Posterior vena cava (tissue), 2 donors: ENCODE data around the gene PUS3. TPM values are rescaled to one million over a fixed set of nuclear protein-coding genes. Genes with fewer than 3 reads are reported as not detected.
A peak's percentile ranks its signal among the peaks of the same experiment; 100 is the strongest.
"Not testable (repeated sequence)": the region's sequence is repeated elsewhere in the genome, so short reads cannot be mapped to it uniquely, and the experiment has no call there.

Experiments used
- DNase-seq: peaks from one replicate; pipeline ENCODE4 v3.0.0-alpha.2; 2020; ENCODE audit warnings: low spot score
- intact Hi-C, 2 donors: fragments of 100-400 bp; cut with DNase I; formaldehyde crosslinking; loops; one replicate each; pipeline versions ENCODE4 v1.14.1 to v1.14.2; 2022 to 2023
- total RNA-seq, 2 donors: library from RNA; stranded (reverse); fragmentation: NEBNext Ultra II Directional; extraction: Animal tissue kit (Norgen Biotek cat#: 25700); gene quantifications; one replicate each; pipeline ENCODE4 v1.2.1, GENCODE V29; 2021
- donor health status: DM: yes; HTN: yes; CAD: no.
- donor health status: DM: yes; HTN: yes; CAD: no.

Gene PUS3
- total RNA-seq, 2 donors from 2014 or later: 7.1 to 9.1 TPM

DNA sequence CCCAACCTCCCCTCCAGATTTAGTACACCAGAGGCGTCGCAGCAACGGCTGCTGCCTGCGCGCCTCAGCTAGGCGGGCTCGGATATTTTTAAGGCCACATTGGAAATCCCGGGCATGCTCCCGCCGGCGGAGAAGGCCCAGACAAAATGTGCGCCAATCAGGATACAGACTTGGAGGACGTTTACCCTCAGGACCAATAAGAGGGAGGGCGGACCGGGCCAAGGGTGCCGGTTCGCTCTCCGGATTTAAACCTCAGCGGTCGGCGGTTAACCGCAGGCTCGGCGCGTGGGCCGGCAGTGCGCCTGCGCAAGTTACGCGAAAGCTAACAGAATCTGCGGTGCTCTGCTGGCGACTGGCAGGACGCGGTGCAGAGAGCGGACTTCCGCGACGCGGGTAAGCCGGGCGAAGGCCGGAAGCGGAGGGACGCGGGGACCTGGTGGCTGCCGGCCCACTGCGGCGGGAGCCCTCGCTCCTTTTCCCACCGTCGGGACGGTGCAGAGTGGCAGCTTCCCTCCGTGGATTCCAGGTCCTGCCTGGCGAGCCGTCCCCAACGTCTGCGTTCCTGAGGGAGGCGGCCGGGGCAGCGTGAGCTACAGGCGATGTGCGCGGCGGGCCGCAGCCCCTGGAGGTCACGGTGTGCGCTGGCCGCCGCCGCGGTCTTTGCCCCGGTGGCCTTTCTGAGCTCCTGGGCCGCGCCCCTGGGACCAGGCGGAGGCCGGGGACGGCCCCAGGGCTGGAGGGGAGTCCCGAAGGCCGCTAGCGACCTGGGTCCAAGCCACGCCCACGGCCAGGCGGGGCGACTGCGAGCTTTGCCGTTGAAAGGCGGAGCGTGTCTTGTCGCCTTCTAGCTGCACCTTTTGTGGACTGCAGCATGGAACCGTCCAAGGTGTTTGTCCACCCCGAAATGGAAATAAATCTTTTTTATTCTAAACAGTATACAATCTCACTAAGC is 15.4 kb downstream of the PUS3 start, which contains the start of gene HYLS1:
Gene HYLS1 (plus strand): TSS at position 296 of the 952 bp plus-strand sequence. CDS start 11,701 bp downstream, outside the sequence.
- DNase-seq: peak; percentile 98
- intact Hi-C loops: no loop called here

DNA sequence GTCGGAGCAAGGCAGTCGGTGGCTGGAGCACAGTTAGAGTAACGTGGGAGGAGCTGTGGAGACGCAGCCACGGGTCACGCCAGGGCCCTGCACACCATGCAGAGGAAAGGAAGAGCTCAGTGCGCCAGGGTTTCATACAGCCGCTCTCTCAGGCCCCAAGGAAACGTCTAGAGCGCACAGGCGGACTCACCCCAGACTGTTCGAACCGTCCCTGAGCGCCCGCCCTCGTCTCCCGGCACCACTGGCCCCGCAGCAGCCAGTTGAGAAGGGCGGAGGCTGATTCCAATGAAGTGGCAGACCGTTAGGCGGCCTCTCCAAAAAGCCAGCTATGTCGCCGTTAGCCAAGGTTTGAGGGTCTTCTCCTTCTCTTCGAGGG is 16.0 kb downstream of the PUS3 start:
- intact Hi-C loops: no loop called here

DNA sequence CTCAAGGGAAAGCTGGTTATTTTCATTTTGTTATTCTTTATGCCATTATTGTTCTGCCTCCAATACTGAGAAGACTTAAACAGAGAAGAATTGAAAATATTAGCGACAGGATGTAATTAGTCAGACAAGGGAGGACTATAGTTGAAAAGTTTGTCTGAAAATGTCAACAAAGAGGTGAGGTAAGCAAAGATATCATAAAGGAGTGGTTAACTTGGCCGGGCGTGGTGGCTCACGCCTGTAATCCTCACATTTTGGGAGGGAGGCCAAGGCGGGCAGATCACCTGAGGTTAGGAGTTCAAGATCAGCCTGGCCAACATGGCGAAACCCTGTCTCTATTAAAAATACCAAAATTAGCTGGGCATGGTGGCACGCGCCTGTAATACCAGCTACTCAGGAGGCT is 19.6 kb downstream of the PUS3 start:
- intact Hi-C loops: no loop called here
- DNase-seq: no peak

More for the DNA sequence above, 16.0 kb downstream of the PUS3 start:
- peak; percentile 87 for DNase-seq

DNA sequence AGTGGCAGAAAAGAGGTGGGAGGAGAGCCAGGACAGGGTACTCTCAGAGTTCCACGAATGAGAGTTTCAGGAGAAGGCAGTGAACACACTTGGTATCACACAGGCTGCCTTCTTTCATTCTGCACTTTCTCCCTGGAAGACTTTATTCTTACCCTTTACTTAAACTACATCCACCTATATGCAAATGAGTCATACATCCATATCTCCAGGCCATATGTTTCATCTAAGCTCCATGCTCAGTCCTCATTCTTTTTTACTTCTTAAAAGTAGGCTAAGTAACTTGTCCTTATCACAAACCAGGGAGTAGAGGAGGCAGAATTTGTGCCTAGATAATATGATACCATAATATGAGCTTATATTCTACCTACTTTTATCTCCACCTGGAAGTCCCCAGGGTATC is 21.7 kb downstream of the PUS3 start:
- no peak for DNase-seq
- intact Hi-C loops: no loop called here

DNA sequence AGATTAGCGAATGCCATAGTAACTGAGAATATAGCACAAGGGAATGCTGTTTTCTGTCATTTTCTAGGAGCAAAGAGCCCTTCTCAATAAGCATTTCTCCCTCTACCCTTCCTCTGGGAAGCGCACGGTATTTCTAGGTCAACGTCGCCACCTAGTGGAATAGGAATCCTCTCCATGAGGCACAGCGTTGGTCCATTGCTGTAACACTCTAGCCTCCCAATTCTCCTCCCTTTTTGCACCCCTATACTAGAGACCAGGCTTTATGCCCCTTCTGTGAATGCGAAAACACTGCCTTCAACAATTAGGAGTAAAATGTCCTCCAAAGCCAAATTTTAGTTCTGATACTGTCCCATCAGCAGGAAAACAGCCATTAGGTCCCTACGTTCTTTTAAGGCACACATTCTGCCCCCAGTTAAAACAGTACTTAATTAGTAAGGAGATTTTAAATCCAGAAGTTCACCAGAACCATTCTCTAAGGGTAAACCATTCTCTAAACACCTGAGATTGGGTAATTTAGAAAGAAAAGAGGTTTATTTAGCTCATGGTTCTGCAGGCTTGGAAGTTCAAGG is 28.4 kb downstream of the PUS3 start:
- intact Hi-C loops: loop anchor here in 1 of 2 donors (10.0 kb wide), 1 partner anchor 250 kb away; the partner anchor contains the start of gene CHEK1

DNA sequence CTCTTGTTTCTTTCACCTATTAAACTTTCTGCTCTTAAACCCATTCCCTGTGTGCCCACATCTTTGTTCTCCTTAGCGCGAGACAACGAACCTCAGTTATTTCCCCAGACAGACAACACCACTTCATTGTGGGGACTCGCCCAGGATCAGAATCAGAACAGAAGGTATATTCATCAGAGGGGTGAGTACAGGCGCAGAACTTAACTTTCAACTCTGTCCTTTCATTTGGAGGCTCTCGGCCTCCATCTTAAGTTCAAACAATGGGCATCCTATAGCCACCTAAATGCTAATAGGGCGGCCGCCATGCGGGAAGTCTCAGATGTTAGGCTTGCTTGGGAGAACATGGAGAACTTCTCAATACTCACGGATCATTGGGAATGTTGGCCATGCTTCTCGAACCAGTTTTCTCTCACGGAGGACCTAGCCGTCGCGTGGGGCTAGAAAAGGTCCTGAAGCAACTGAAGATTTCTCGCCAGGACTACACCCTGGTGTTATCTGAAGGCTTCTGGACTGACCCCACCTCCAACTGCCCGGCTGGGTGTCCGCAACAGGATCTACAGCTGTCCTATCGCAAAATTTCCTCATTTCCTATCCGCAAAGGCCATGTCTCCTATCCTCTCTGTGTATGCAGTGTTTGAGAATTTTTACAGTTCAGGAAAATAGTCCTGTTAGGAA is 29.0 kb downstream of the PUS3 start:
- intact Hi-C loops: loop anchor here in 1 of 2 donors (10.0 kb wide), 1 partner anchor 249 kb away; the partner anchor contains the start of gene CHEK1
- no peak for DNase-seq

More for the DNA sequence above, 28.4 kb downstream of the PUS3 start:
- no peak for DNase-seq

DNA sequence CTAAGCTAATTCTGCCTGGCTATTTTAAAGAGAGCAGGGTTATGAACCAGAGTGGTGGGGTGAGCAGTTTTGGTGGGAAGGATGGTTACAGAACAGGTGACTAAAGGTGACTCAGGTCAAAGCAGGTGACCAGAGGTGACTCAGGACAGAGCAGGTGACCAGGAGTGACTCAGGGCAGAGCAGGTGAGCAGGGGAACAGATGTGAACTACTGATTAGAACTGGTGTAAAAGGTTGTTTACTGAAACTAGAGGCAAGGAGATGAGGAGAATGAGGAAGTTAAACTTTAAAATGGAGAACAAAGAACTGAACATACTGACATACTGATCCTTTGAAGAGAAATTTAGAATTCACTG is 30.9 kb downstream of the PUS3 start:
- intact Hi-C loops: loop anchor here in 1 of 2 donors (10.0 kb wide), 1 partner anchor 247 kb away; the partner anchor contains the start of gene CHEK1
- no peak for DNase-seq

DNA sequence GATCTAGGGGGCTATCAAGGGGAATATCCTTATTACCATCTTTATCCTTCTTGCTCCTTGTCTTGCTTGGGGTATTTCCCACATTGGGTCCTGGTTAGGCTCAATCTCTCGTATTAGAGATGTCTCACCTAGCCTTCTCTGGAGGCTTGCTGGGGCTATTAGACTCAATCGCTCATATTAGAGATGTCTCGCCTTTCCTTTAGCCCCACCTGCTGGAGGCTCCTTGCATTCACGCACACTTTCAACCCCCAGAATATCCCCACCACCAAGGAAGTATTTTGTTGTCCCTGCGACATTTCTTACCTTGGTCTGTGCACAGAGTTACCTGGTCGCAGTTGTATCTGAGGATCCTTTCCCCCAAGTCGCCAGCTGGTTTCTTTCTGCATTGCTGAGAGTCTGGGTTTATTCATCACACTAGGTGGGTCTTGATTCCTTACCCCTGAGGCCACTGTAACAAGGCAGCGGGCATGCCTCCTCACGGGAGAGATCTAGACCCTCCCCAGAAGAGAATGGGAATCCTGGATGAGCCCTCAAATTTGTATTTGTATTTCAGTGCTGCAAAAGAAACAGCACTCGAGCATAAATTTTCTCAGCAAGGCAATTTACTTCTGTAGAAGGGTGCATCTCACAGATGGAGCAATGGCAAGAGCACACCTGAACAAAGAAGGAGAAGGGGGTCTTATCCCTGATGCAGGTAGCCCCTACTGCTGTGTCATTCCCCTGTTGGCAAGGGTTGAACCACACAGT is 31.4 kb downstream of the PUS3 start:
- intact Hi-C loops: loop anchor here in 1 of 2 donors (10.0 kb wide), 1 partner anchor 247 kb away; the partner anchor contains the start of gene CHEK1
- DNase-seq: no peak

DNA sequence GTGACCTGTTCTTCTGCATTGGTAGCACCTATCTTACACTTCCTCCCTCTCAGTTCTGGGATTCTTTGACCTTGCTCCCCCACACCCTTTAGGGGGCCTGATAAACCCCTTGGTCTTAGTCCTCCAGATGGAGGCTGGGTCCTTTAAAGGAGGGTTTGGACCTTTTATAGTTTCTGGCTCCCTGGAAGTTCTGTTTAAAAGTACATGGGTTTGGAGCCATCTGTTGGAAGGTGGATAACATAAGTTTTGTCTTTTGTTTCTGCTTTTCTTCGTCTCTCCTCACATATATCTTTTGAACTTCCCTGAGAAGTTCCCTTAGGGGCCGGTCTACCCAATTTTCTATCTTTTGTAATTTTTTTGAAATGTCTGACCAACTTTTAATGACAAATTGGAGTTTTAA is 33.5 kb downstream of the PUS3 start:
- intact Hi-C loops: no loop called here
- no peak for DNase-seq

DNA sequence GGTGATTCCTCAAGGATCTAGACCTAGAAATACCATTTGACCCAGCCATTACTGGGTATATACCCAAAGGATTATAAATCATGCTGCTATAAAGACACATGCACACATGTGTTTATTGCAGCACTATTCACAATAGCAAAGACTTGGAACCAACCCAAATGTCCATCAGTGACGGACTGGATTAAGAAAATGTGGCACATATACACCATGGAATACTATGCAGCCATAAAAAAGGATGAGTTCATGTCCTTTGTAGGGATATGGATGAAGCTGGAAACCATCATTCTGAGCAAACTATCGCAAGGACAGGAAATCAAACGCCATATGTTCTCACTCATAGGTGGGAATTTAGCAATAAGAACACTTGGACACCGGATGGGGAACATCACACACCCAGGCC is 37.7 kb downstream of the PUS3 start:
- intact Hi-C loops, DNase-seq: not testable (repeated sequence)

DNA sequence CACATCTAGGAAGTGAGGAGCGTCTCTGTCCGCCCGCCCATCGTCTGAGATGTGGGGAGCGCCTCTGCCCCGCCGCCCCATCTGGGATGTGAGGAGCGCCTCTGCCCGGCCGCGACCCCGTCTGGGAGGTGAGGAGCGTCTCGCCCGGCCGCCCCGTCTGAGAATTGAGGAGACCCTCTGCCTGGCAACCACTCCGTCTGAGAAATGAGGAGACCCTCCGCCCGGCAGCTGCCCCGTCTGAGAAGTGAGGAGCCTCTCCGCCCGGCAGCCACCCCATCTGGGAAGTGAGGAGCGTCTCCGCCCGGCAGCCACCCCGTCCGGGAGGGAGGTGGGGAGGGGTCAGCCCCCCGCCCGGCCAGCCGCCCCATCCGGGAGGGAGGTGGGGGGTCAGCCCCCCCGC is 40.2 kb downstream of the PUS3 start:
- DNase-seq, intact Hi-C loops: not testable (repeated sequence)

DNA sequence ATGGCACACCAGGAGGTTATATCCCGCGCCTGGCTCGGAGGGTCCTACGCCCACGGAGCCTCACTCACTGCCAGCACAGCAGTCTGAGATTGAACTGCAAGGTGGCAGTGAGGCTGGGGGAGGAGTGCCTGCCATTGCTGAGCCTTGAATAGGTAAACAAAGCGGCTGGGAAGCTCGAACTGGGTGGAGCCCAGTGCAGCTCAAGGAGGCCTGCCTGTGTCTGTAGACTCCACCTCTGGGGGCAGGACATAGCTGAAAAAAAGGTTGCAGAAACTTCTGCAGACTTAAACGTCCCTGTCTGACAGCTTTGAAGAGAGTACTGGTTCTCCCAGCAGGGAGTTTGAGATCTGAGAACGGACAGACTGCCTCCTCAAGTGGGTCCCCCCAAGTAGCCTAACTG is 45.3 kb downstream of the PUS3 start:
- DNase-seq, intact Hi-C loops: not testable (repeated sequence)

DNA sequence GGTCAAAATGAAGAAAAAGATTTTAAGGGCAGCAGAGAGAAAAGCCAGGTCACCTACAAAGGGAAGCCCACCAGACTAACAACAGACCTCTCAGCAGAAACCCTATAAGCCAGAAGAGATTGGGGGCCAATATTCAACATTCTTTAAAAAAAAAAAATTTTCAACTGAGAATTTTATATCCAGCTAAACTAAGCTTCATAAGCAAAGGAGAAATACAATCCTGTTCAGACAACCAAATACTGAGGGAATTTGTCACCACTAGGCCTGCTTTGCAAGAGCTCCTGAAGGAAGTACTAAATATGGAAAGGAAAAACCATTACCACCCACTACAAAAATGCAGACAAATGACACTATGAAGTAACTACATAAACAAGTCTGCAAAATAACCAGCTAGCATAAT is 56.8 kb downstream of the PUS3 start:
- intact Hi-C loops: no loop called here
- DNase-seq: no peak

Other genes with a start within 250 kb of the PUS3 start
- not detected for gene ACRV1, start 222.4 kb downstream of the PUS3 start, total RNA-seq
- not detected for gene PATE1, start 156.9 kb downstream of the PUS3 start, total RNA-seq
- under 1 TPM in 1 of 2 donors, not detected in 1; 0.79 TPM for gene PATE2, start 124.4 kb downstream of the PUS3 start, total RNA-seq
- not detected for gene PATE3, start 115.1 kb downstream of the PUS3 start, total RNA-seq
- gene PATE4, start 69.9 kb downstream of the PUS3 start, total RNA-seq: not detected
- gene HYLS1, start 15.5 kb downstream of the PUS3 start, total RNA-seq: 1 to 10 TPM; 3.7 to 5.0 TPM
- not detected for gene DDX25, start 1.3 kb upstream of the PUS3 start, total RNA-seq
- gene VSIG10L2, start 42.8 kb upstream of the PUS3 start, total RNA-seq: under 1 TPM in 1 of 2 donors, not detected in 1; 0.14 TPM
- 10 to 100 TPM; 11.2 to 31.3 TPM for gene CDON, start 159.7 kb upstream of the PUS3 start, total RNA-seq